ENCODE results near the gene IFNA14. TPM values are rescaled to one million over a fixed set of nuclear protein-coding genes. Genes with fewer than 3 reads are reported as not detected.

The IFNA14 gene
- total RNA-seq (ENCODE audit: low replicate concordance): not detected in 2 replicates
- long read RNA-seq: 0 reads

GRCh38 chr9:21239911-21240310 lies at the start of gene IFNA14:
Gene IFNA14, minus strand, starts transcription at chr9:21240005. Its CDS starts 70 bp downstream, at chr9:21239935.
- Mint-ChIP-seq H3K27me3 (peaks cover 35% of the 10 kb centered on the region), H3K9me3 (no peaks in the 10 kb centered on the region), H3K27ac (no peak within 1 kb of the TSS), H3K4me3 (no peak within 1 kb of the TSS), H3K36me3 (no peaks in the 10 kb centered on the region), H3K4me1 (ENCODE audit: unreplicated experiment) (no peaks in the 10 kb centered on the region)
- TF ChIP-seq, protein P1, sequence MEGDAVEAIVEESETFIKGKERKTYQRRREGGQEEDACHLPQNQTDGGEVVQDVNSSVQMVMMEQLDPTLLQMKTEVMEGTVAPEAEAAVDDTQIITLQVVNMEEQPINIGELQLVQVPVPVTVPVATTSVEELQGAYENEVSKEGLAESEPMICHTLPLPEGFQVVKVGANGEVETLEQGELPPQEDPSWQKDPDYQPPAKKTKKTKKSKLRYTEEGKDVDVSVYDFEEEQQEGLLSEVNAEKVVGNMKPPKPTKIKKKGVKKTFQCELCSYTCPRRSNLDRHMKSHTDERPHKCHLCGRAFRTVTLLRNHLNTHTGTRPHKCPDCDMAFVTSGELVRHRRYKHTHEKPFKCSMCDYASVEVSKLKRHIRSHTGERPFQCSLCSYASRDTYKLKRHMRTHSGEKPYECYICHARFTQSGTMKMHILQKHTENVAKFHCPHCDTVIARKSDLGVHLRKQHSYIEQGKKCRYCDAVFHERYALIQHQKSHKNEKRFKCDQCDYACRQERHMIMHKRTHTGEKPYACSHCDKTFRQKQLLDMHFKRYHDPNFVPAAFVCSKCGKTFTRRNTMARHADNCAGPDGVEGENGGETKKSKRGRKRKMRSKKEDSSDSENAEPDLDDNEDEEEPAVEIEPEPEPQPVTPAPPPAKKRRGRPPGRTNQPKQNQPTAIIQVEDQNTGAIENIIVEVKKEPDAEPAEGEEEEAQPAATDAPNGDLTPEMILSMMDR (conservative IDR thresholded peaks at IDR 0.05): no peak
- DNase-seq (ENCODE audit: extremely low spot score, unreplicated experiment): no peak

- Mint-ChIP-seq H3K27ac (no peak overlapping the region), H3K4me3 (no peak overlapping the region), H3K36me3 (no peaks in the 10 kb centered on the region), H3K27me3 (peaks cover 10% of the 10 kb centered on the region), H3K4me1 (ENCODE audit: unreplicated experiment) (no peaks in the 10 kb centered on the region), H3K9me3 (peaks cover 4% of the 10 kb centered on the region)
- TF ChIP-seq, protein P1 (conservative IDR thresholded peaks at IDR 0.05): no peak
- no peak for DNase-seq (ENCODE audit: extremely low spot score, unreplicated experiment)
These were observed 47.5 kb upstream of the IFNA14 start for GRCh38 chr9:21287280-21287679.

DNA sequence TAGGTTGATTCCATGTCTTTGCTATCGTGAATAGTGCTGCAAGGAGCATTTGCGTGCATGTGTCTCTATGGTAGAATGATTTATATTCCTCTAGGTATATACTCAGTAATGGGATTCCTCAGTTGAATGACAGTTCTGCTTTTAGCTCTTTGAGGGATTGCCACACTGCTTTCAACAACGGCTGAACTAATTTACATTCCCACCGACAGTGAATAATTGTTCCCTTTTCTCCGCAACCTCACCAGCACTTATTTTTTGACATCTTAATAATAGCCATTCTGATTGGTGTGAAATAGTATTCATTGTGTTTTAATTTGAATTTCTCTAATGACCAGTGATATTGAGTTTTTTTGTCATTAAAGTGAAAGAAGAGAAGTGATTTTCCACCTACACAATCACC lies 46.9 kb upstream of the IFNA14 start:
- Mint-ChIP-seq H3K27me3 (peaks cover 11% of the 10 kb centered on the region), H3K4me3 (no peak overlapping the region), H3K4me1 (ENCODE audit: unreplicated experiment) (no peaks in the 10 kb centered on the region), H3K9me3 (peaks cover 4% of the 10 kb centered on the region), H3K36me3 (no peaks in the 10 kb centered on the region), H3K27ac (no peak overlapping the region)
- TF ChIP-seq, protein P1 (conservative IDR thresholded peaks at IDR 0.05): no peak
- DNase-seq (ENCODE audit: extremely low spot score, unreplicated experiment): no peak

- H3K36me3 Mint-ChIP-seq: no peaks in the 10 kb centered on the region
- no peak overlapping the region for H3K4me3 Mint-ChIP-seq
- DNase-seq (ENCODE audit: extremely low spot score, unreplicated experiment): no peak
- peaks cover 16% of the 10 kb centered on the region for H3K27me3 Mint-ChIP-seq
- H3K9me3 Mint-ChIP-seq: peaks cover 4% of the 10 kb centered on the region
- no peaks in the 10 kb centered on the region for H3K4me1 Mint-ChIP-seq (ENCODE audit: unreplicated experiment)
- TF ChIP-seq, protein P1 (conservative IDR thresholded peaks at IDR 0.05): no peak
- H3K27ac Mint-ChIP-seq: no peak overlapping the region
These were observed 46.3 kb upstream of the IFNA14 start for GRCh38 chr9:21286099-21286498.

DNA sequence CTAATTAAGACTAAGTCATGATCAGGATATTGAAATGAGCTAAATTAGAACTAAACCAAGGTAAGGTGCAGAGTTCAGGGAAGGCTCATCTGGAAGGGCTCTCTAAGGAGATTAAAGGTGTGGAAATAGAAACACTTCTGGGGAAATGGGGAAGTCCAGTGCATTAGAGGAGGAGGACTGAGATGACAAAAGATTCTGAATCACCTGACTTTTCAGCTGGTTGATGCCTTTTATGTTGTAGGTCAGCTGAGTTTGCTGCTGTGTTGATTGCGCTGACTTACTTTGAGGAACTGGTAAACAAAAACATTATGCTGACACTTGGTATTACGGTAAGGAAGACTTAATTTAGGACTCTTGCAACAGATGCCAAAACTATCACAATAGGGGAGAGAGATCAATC lies 41.5 kb upstream of the IFNA14 start:
- no peak for DNase-seq (ENCODE audit: extremely low spot score, unreplicated experiment)
- H3K27ac Mint-ChIP-seq: no peak overlapping the region
- H3K27me3 Mint-ChIP-seq: peaks cover 12% of the 10 kb centered on the region
- H3K36me3 Mint-ChIP-seq: no peaks in the 10 kb centered on the region
- no peaks in the 10 kb centered on the region for H3K4me1 Mint-ChIP-seq (ENCODE audit: unreplicated experiment)
- H3K4me3 Mint-ChIP-seq: no peak overlapping the region
- TF ChIP-seq, protein P1 (conservative IDR thresholded peaks at IDR 0.05): no peak
- peaks cover 1% of the 10 kb centered on the region for H3K9me3 Mint-ChIP-seq

- TF ChIP-seq, protein P1 (conservative IDR thresholded peaks at IDR 0.05): no peak
- Mint-ChIP-seq H3K4me1 (ENCODE audit: unreplicated experiment) (no peaks in the 10 kb centered on the region), H3K36me3 (no peaks in the 10 kb centered on the region), H3K9me3 (no peaks in the 10 kb centered on the region), H3K4me3 (no peak overlapping the region), H3K27ac (no peak overlapping the region), H3K27me3 (peaks cover 43% of the 10 kb centered on the region)
- no peak for DNase-seq (ENCODE audit: extremely low spot score, unreplicated experiment)
These were observed 28.5 kb upstream of the IFNA14 start for GRCh38 chr9:21268347-21268657.
